Measurements from ENCODE around the gene NAV1.

DNA sequence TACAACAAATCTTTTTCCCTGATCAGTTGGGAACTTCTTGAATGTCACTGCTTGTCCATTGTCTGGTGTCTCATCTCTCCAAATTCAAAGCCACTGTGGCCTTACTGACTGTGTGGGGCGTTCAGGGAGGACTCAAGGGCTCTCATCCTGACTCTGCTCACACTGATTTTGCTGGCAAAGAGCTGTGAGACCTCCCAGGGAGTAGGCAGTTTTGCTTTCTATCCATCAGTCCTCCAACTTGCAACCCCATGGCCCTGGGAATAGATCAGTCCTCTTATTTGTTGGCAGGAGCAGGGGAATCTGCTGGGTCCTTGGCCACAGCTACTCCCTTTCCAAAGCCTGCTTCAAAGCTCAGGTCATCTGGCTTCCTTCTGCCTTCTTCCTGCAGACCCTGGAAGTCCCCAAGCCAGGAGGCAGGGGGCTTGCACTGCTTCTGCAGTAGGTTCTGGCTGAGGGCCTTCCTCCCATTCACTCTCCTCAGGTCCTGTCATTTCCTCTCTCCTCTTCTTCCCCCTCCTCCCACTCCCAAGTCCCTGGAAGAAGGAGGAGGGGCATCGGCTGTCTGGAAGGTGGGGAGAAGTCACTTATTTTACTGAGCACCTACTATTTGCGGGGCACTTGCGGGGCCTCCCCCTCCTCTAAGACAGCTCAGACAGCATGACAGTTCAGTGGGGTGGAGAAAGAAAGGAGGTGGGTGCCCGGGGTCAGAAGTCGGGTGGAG is 876 bp upstream of the NAV1 start:
- TF ChIP-seq, protein P1, sequence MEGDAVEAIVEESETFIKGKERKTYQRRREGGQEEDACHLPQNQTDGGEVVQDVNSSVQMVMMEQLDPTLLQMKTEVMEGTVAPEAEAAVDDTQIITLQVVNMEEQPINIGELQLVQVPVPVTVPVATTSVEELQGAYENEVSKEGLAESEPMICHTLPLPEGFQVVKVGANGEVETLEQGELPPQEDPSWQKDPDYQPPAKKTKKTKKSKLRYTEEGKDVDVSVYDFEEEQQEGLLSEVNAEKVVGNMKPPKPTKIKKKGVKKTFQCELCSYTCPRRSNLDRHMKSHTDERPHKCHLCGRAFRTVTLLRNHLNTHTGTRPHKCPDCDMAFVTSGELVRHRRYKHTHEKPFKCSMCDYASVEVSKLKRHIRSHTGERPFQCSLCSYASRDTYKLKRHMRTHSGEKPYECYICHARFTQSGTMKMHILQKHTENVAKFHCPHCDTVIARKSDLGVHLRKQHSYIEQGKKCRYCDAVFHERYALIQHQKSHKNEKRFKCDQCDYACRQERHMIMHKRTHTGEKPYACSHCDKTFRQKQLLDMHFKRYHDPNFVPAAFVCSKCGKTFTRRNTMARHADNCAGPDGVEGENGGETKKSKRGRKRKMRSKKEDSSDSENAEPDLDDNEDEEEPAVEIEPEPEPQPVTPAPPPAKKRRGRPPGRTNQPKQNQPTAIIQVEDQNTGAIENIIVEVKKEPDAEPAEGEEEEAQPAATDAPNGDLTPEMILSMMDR (IDR thresholded peaks at IDR 0.05 in 8 of 11, conservative IDR thresholded peaks at IDR 0.05 in 3 of 11) = no peak
- TF ChIP-seq POLR2A (IDR thresholded peaks at IDR 0.05) = no peak

Measured in spleen (tissue), 7 donors.